Panc1 (cell line): ENCODE results near the gene SLIT3.

Experiments
- CTCF ChIP-seq: fragments of 450-650 bp; IDR thresholded peaks from 2 replicates; pipeline ENCODE4 v1.5.1; 2017; ENCODE audit warnings: mild to moderate bottlenecking
- POLR2AphosphoS5 ChIP-seq: IDR thresholded peaks from 2 replicates; pipeline ENCODE4 v1.6.1; 2012; ENCODE audit warnings: mild to moderate bottlenecking, low read depth, low read length, moderate library complexity

DNA sequence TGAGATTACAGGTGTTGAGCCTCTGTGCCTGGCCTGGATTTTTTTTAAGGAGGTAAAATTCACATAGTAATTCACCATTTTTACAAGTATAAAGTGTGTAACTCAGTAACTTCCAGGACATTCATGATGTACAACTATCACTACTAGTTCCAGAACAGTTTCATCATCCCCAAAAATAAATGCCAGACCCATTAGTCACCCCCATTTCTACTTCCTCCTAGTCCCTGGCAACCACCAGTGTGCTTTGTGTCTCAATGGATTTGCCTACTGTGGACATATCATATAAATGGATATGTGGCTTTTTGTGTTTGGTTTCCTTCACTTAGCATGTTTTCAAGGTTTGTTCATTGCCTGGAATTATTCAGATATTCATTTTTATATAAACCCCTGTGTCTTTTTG, 649.3 kb downstream of the SLIT3 start:
- no peak for TF ChIP-seq CTCF
- no peak for TF ChIP-seq POLR2AphosphoS5
